Posterior cingulate gyrus (tissue), 11 donors: ENCODE measurements around the gene COL15A1.
"Not testable (repeated sequence)": the region's sequence is repeated elsewhere in the genome, so short reads cannot be mapped to it uniquely, and the experiment has no call there.

ENCODE experiments used
- DNase-seq, 10 donors: peaks; one replicate each; pipeline versions ENCODE4 v3.0.0 to v3.0.0-alpha.2; 2020 to 2021; ENCODE audit warnings: mixed read lengths in 3 of 10
- intact Hi-C: fragments of 100-400 bp; cut with DNase I; formaldehyde crosslinking; loops from one replicate; pipeline ENCODE4 v1.15.1; 2023

Gene COL15A1

GRCh38 chr9:99004717-99005460 lies 61.2 kb downstream of the COL15A1 start:
- DNase-seq = peak in 1 of 10 donors; percentile 59
- intact Hi-C loops = loop anchor here (5.0 kb wide), 1 partner anchor 198 kb away; the partner anchor contains the start of gene GALNT12

GRCh38 chr9:99005651-99006050 lies 61.9 kb downstream of the COL15A1 start:
- intact Hi-C loops = no loop called here
- DNase-seq = peak in 1 of 10 donors; percentile 64

GRCh38 chr9:99006511-99006910 lies 62.8 kb downstream of the COL15A1 start:
- intact Hi-C loops = no loop called here
- DNase-seq = no peak

- intact Hi-C loops = no loop called here
- DNase-seq = no peak
Observed at GRCh38 chr9:99006979-99007378, 63.3 kb downstream of the COL15A1 start.

DNA sequence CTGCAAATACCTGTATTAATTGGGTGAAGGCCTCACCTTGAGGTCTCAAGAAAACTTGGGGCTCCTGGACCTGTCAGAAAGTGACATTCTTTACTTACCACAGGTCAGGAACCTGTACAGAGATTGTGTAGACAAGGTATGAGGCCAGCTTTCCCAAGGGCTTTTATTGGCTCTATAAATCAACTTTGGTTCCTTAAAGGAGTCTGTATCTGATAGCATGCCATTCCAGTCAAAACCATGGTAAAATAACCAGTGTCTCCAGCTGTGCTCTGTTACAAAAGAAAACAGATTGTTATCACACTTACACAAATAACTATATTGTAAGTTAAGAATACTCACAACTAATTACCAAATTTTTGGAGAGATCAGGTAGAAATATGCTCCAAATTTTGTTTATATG lies 64.5 kb downstream of the COL15A1 start:
- intact Hi-C loops = no loop called here
- no peak for DNase-seq

DNA sequence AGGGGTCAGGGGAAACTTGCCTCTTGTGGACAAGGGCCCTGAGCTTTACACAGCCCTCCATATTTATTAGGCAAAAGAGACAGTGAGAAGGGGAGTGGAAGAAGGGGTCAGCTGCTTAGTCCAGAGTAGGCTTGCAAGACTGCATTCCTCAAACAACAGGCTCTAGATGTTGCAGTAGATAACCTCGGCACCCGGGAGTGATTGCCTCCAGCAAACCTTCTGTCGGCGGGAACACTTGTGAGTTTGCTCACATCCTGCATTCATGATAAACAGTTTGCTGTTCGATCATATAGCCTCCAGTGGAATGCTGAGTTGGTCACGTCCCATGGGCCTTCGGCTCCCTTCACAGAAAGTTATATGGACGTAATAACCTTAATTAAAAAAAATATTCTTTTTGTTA lies 66.7 kb downstream of the COL15A1 start:
- DNase-seq = peak in 1 of 10 donors; percentile 41
- intact Hi-C loops = not testable (repeated sequence)

DNA sequence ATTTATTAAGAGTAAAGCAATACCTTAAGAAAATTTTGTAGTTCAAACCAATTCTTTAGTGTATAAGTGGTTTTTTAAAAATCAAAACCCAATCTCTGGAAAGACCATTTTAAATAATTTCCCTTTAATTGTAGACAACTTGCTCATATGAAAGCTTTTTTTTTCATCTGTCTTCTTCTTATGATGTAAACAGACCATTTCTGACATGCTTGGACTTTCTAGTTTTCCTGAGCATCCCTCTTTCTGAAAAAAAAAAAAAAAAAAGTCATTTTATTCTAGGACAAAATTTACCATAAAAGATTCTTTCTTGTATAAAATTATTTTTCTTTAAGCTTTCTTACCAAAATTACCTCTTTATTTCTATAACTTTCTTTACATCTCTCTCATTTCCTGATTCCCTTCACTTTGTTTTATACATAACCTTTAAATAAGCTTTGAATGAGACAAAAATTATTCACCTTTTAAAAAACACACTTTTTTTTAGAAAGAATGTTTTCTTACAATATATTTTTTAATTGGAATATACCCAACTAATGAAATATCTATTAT lies 67.5 kb downstream of the COL15A1 start:
- intact Hi-C loops = no loop called here
- DNase-seq = no peak

DNA sequence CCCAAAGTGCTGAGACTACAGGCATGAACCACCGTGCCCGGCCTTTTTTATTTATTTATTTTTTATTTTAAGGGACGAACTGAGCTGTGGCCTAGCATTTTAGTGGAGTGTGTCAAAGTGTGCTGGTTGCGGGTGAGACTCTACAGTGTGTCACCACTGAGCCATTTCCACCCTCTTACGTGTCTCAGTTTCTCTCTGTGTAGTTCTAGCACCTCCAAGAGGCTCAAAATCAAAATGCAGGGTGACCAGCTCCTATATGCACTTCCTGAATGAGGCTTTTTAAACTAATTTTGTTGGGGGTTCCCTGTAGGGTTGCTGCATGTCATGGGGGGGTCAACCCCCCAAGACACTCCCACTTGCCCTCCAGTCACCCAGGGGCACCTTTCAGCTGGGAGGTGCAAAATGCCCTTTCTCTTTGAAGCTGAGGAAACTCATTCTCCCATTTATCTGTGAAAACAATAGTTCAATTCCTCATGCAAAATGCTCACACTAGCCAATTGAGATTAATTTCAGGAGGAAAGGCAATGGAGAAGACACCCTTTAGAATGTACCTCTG lies 69.3 kb downstream of the COL15A1 start:
- intact Hi-C loops = no loop called here

DNA sequence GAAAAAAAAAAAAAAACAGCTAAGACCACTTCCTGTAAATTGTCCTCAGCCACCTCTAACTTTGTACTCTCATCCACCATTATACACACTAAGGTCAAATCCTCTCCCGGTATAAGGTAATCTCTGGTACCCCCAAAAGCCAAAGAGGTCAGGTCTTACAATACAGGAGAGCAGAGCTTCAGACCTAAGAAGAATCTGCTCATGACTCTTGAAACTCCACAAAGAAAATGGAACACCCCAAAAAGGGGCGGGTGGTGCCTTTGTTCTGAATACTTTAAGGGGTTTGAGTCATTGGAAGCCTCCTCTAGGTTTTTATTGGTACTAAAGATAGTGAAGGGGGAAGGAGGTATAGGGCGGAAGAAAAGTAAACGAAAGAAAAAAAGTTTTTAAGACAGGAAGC lies 69.8 kb downstream of the COL15A1 start:
- DNase-seq = no peak
- intact Hi-C loops = no loop called here

More for the DNA sequence above, 69.3 kb downstream of the COL15A1 start:
- no peak for DNase-seq

DNA sequence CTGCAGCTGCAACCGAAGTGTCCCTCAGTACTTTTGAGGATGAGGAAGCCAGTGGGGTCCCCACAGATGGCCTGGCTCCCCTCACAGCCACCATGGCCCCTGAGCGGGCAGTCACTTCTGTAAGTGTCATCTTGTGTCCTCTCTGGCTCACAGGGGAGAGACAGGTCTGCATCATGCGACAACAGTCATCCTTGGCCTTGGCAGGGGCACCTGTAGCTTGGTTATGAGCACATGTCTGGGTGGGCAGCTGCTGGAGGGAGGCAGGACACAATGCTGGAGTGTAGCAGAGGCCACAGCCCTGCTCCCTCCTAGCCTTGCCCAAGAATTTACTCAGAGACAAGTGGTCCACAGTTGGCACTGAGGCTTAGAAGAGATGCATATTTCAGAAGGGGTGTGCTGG lies 71.7 kb downstream of the COL15A1 start:
- intact Hi-C loops = no loop called here
- DNase-seq = peak in 1 of 10 donors; percentile 55

DNA sequence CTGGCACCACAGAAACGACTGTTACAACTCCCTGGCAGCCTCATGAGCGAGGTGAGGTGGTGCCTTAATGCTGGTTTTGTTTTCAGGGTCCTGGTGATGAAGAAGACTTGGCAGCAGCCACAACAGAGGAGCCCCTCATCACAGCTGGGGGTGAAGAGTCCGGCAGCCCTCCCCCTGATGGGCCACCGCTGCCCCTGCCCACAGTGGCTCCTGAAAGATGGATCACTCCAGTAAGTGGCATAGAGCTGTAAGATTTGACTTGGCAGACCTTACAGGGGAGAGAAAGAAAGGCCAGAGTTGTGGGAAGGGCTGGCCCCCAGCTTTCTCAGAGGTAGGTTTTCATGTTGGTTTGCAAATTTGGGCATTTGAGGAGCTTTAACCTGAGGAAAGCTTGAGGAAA lies 72.2 kb downstream of the COL15A1 start:
- intact Hi-C loops = no loop called here
- DNase-seq = no peak

- DNase-seq = no peak
- intact Hi-C loops = no loop called here
Observed at GRCh38 chr9:99016681-99017387, 73.1 kb downstream of the COL15A1 start.

DNA sequence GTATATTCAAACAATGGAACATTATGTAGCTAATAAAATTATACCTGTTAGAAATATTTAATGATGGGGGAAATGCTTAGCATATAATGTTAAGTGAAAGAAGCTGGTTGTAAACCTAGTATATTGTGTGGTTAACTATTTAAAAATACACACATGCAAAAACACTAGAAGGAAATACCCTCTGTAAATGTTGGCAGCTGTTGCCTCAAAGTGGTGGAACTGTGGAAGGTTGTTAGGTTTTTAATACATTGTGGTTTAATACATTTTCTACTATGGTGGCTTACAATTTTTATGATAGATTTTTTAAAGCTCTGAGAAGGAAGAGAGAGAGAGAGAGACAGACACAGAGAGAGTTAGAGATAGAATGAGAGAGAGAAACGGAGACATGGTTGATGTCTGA lies 74.9 kb downstream of the COL15A1 start:
- no peak for DNase-seq
- intact Hi-C loops = no loop called here

DNA sequence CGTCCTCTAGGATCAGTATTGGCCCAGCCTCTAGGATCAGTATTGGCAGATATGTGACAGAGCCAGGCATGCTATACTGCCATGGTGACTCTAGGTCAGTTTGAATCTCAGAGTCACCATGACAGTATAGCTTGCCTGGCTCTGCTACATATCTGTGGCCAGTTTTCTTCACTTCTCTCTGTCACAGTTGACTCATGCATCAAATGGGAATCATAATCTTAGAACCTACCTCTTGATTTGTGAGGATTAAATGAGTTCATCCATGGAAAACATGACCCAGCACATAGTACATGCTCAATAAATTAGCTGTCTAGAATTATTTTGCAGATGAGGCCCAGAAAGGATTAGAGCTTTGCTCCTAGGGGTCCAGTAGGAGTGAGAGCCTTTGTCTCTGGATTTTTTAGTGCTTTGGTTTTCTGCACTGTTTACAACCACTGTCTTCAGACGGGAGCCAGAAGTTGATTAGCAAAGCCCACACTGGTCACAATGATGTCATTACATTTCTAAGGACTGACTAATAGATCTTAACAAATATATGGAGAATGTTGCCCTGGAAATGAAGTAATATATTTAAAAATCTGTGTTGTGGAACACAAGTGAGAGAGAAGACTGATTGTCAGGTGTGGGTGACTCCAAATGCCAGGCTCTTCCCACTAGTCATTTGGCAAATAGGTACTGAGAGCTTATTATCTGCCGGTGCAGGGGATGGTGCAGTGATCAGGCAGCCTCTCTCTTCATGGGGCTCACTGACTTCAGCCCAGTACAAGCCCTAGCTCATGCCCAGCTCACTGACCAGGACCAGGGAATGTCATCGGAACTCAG lies 76.0 kb downstream of the COL15A1 start:
- intact Hi-C loops = no loop called here
- no peak for DNase-seq

GRCh38 chr9:99020786-99021436 lies 77.2 kb downstream of the COL15A1 start:
- intact Hi-C loops = no loop called here
- no peak for DNase-seq

DNA sequence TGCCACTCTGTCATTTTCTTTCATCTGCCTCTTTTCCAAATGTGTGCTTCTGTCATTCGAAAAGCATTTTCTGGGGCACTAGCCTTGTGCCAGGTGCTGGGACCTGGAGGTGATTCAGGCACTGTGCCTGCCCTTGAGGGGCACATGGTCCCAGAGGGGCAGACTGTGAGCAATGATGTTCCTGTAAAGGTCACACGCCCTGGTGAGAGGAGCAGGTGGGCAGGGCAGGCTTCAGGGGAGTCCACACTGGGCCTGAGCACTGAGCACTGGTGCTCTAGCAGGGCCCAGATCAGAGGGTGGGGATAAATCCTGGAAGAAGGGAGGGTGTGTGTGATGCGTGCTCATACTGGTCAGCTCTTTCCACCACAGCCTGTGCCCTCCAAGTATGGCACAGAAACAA lies 77.8 kb downstream of the COL15A1 start:
- no peak for DNase-seq
- intact Hi-C loops = no loop called here

- no peak for DNase-seq
- intact Hi-C loops = no loop called here
Observed at GRCh38 chr9:99023231-99023630, 79.5 kb downstream of the COL15A1 start.

DNA sequence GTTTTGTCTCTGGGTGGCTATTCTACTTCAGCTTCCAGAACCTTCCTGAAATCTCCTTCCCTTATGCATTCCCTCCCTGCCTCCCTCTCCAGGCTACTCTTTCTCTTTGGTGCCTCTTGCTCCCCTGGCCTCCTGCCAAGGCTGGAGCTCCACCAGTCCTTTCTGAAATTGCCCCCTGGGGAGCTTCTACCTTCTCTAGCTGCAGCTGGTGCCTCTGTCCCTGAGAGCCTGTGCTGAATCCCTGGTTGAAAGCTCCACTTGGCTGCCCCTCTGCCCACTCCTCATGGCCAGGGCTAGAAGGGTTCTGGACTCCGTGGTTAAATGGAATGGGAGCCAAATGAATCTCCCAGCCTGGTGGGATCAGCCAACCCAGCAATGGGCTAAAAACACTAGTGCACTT lies 80.1 kb downstream of the COL15A1 start:
- intact Hi-C loops = no loop called here
- no peak for DNase-seq

DNA sequence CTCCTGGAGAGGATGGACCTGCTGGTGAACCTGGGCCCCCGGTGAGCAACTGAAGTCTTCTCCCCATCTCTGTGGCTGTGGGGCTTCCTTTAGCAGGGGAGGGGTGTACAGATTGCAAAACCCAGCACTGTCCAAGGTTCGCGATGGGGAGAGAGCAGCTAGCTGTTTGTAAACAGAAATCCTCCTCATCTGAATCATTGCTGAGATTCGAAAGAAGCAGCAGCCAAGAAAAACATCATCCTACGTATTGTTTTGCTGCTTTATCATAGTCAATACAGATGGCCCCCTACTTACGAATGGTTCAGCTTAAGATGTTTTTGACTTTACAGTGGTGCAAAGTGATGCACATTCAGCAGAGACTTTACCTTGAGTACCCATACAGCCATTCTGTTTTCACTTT lies 81.3 kb downstream of the COL15A1 start:
- no peak for DNase-seq
- intact Hi-C loops = no loop called here

GRCh38 chr9:99025616-99026270 lies 82.0 kb downstream of the COL15A1 start:
- intact Hi-C loops = no loop called here
- no peak for DNase-seq
